GM23338 (cell line): ENCODE results near the gene MIER3. TPM values are rescaled to one million over a fixed set of nuclear protein-coding genes. Genes with fewer than 3 reads are reported as not detected.

Experiments
- ATAC-seq: fragments of 200-7000 bp; cut with Tn5 transposase; 3 replicates; pipeline ENCODE4 v1.9.1; 2020
- DNase-seq: peaks from one replicate; pipeline ENCODE4 v3.0.0-alpha.2; 2015; ENCODE audit warnings: low spot score
- H2AFZ ChIP-seq: fragments of 200-600 bp; sonication (generic); 2 replicates; pipeline ENCODE4 v1.8.0; 2016; ENCODE audit warnings: antibody characterized with exemption, mild to moderate bottlenecking, moderate library complexity
- H3F3A ChIP-seq: fragments of 200-600 bp; sonication (generic); replicated peaks from 2 replicates; pipeline ENCODE4 v1.8.0; 2017; ENCODE audit warnings: antibody characterized with exemption, mixed run types, low read depth
- H3K27ac ChIP-seq: fragments of 200-600 bp; sonication (generic); 2 replicates; pipeline ENCODE4 v1.6.1; 2016; ENCODE audit warnings: low read depth
- H3K27me3 ChIP-seq: fragments of 200-600 bp; sonication (generic); 2 replicates; pipeline ENCODE4 v1.8.0; 2016; ENCODE audit warnings: mild to moderate bottlenecking, mixed run types, moderate library complexity; ENCODE audit not compliant: insufficient read depth
- H3K36me3 ChIP-seq: fragments of 200-600 bp; sonication (generic); 2 replicates; pipeline ENCODE4 v1.8.0; 2016; ENCODE audit warnings: mild to moderate bottlenecking; ENCODE audit not compliant: insufficient read depth
- H3K4me1 ChIP-seq: fragments of 200-600 bp; sonication (generic); 2 replicates; pipeline ENCODE4 v1.8.0; 2016; ENCODE audit warnings: mild to moderate bottlenecking, moderate library complexity; ENCODE audit not compliant: insufficient read depth
- H3K4me2 ChIP-seq: fragments of 200-600 bp; sonication (generic); 2 replicates; pipeline ENCODE4 v1.7.1; 2017; ENCODE audit warnings: mixed run types
- H3K4me3 ChIP-seq: fragments of 200-600 bp; sonication (generic); 2 replicates; pipeline ENCODE4 v1.6.1; 2016; ENCODE audit warnings: mixed run types
- H3K79me2 ChIP-seq: fragments of 200-600 bp; sonication (generic); replicated peaks from 2 replicates; pipeline ENCODE4 v1.8.0; 2017; ENCODE audit warnings: mild to moderate bottlenecking; ENCODE audit not compliant: insufficient read depth
- H3K9me2 ChIP-seq: fragments of 200-600 bp; sonication (generic); 2 replicates; pipeline ENCODE4 v1.8.0; 2017; ENCODE audit not compliant: insufficient read depth
- H4K20me1 ChIP-seq: fragments of 200-600 bp; sonication (generic); replicated peaks from 2 replicates; pipeline ENCODE4 v1.8.0; 2017; ENCODE audit warnings: mild to moderate bottlenecking; ENCODE audit not compliant: insufficient read depth
- H3K27ac Mint-ChIP-seq: 2 replicates; pipeline ENCODE4 v1.8.0; 2020; ENCODE audit warnings: inconsistent platforms, mild to moderate bottlenecking, moderate library complexity, mixed read lengths
- H3K27me3 Mint-ChIP-seq: 3 replicates; pipeline ENCODE4 v1.8.0; 2022; ENCODE audit warnings: low read depth, mild to moderate bottlenecking, moderate library complexity, mixed read lengths, inconsistent platforms; ENCODE audit not compliant: insufficient read depth, poor library complexity
- H3K36me3 Mint-ChIP-seq: 3 replicates; pipeline ENCODE4 v1.8.0; 2021; ENCODE audit warnings: low read depth, mild to moderate bottlenecking, inconsistent platforms, moderate library complexity, mixed read lengths
- H3K4me1 Mint-ChIP-seq: 3 replicates; pipeline ENCODE4 v1.8.0; 2020; ENCODE audit warnings: mild to moderate bottlenecking, inconsistent platforms, mixed read lengths
- H3K4me3 Mint-ChIP-seq: 3 replicates; pipeline ENCODE4 v1.8.0; 2021; ENCODE audit warnings: moderate library complexity, mild to moderate bottlenecking, inconsistent platforms, mixed read lengths
- H3K9me3 Mint-ChIP-seq: 3 replicates; pipeline ENCODE4 v1.8.0; 2020; ENCODE audit warnings: moderate library complexity, mild to moderate bottlenecking, inconsistent platforms, mixed read lengths
- EZH2 ChIP-seq: fragments of 200-600 bp; sonication (generic); IDR thresholded peaks from one replicate; pipeline ENCODE4 v1.8.0; 2017; ENCODE audit warnings: antibody characterized with exemption, mild to moderate bottlenecking, low read depth; ENCODE audit not compliant: unreplicated experiment
- EZH2phosphoT487 ChIP-seq: fragments of 200-600 bp; sonication (generic); IDR thresholded peaks from one replicate; pipeline ENCODE4 v1.8.1; 2018; ENCODE audit warnings: antibody characterized with exemption; ENCODE audit not compliant: unreplicated experiment
- JUNB ChIP-seq: IDR thresholded peaks from one replicate; pipeline ENCODE4 v1.6.1; 2016; ENCODE audit warnings: antibody characterized with exemption; ENCODE audit not compliant: unreplicated experiment
- NANOG ChIP-seq: IDR thresholded peaks from 2 replicates; pipeline ENCODE4 v1.6.1; 2016; ENCODE audit warnings: antibody characterized with exemption, borderline replicate concordance
- POLR2AphosphoS5 ChIP-seq: IDR thresholded peaks from 2 replicates; pipeline ENCODE4 v1.6.1; 2016; ENCODE audit warnings: antibody characterized with exemption, low read depth
- STAT1 ChIP-seq: IDR thresholded peaks from one replicate; pipeline ENCODE4 v1.6.1; 2016; ENCODE audit warnings: antibody characterized with exemption; ENCODE audit not compliant: unreplicated experiment
- ZNF331 ChIP-seq: fragments of 250-450 bp; sonication (Bioruptor Pico); IDR thresholded peaks from 2 replicates; pipeline ENCODE4 v1.5.0; 2020; ENCODE audit warnings: low read depth, mild to moderate bottlenecking, moderate library complexity
- ZNF462 ChIP-seq: fragments of 250-450 bp; sonication (Bioruptor Pico); IDR thresholded peaks from 2 replicates; pipeline ENCODE4 v1.5.0; 2020; ENCODE audit warnings: mild to moderate bottlenecking, moderate library complexity
- polyA plus RNA-seq: library from polyadenylated mRNA; unstranded; fragments of >200 nt; fragmentation: Nextera tagmentation; extraction: Ambion mirVana; gene quantifications from 2 replicates; pipeline ENCODE4 v1.2.1, GENCODE V29; 2016
- total RNA-seq: library from RNA; depleted of rRNA; stranded (reverse); fragments of >200 nt; shearing (Covaris generic); gene quantifications from 2 replicates; pipeline ENCODE4 v1.2.3, GENCODE V29; 2014

Gene MIER3
- total and polyA plus RNA-seq, 2 experiments from 2014 or later, result 12.0 to 36.3 TPM

- TF ChIP-seq ZNF462, result no peak
- TF ChIP-seq STAT1, result no peak
- TF ChIP-seq ZNF331 (CRISPR knock-in tag), result no peak
- TF ChIP-seq JUNB, result no peak
- TF ChIP-seq POLR2AphosphoS5, result no peak
- TF ChIP-seq EZH2phosphoT487, result no peak
Observed at GRCh38 chr5:56898213-56898612, 53.7 kb downstream of the MIER3 start (continued).

GRCh38 chr5:56896763-56897162 is 55.2 kb downstream of the MIER3 start:
- no peak for ATAC-seq
- Mint-ChIP-seq H3K27ac (no peak overlapping the region), H3K9me3 (no peaks in the 10 kb centered on the region; the same call in 2 of the 3 replicates), H3K36me3 (peaks cover 10% of the 10 kb centered on the region; the same call in 2 of the 3 replicates), H3K27me3 (no peaks in the 10 kb centered on the region), H3K4me3 (no peak overlapping the region), H3K4me1 (no peaks in the 10 kb centered on the region)
- H3K27ac ChIP-seq, result no peak overlapping the region
- H4K20me1 ChIP-seq, result no peaks in the 10 kb centered on the region
- DNase-seq, result no peak
- H3K9me2 ChIP-seq, result no peaks in the 10 kb centered on the region
- H2AFZ ChIP-seq, result no peak overlapping the region
- H3K27me3 ChIP-seq, result no peaks in the 10 kb centered on the region
- H3K4me3 ChIP-seq, result no peak overlapping the region
- H3F3A ChIP-seq, result no peaks in the 10 kb centered on the region
- no peaks in the 10 kb centered on the region for H3K4me1 ChIP-seq
- H3K36me3 ChIP-seq, result no peaks in the 10 kb centered on the region
- no peak overlapping the region for H3K4me2 ChIP-seq
- H3K79me2 ChIP-seq, result no peaks in the 10 kb centered on the region
- no peak for TF ChIP-seq POLR2AphosphoS5
- no peak for TF ChIP-seq EZH2
- TF ChIP-seq ZNF331 (CRISPR knock-in tag), result no peak
- no peak for TF ChIP-seq NANOG
